Stimulated activated CD8-positive, alpha-beta memory T cell treated with anti-CD3 and anti-CD28 coated beads, Interleukin-15, amount 100 ng/mL, for 24 hours (primary cell): ENCODE measurements around the gene S100A6.
"Not testable (repeated sequence)": the region's sequence is repeated elsewhere in the genome, so short reads cannot be mapped to it uniquely, and the experiment has no call there.

ENCODE experiments used
- DNase-seq: peaks from one replicate; pipeline ENCODE4 v3.0.0-alpha.2; 2020; ENCODE audit warnings: low read depth

The S100A6 gene

GRCh38 chr1:153531638-153532037 lies 4.2 kb downstream of the S100A6 start:
- no peak for DNase-seq

GRCh38 chr1:153527683-153528040 lies 8.1 kb downstream of the S100A6 start:
- DNase-seq, result no peak

GRCh38 chr1:153527023-153527682 lies 8.6 kb downstream of the S100A6 start:
- DNase-seq, result no peak

GRCh38 chr1:153526132-153526543 lies 9.7 kb downstream of the S100A6 start:
- no peak for DNase-seq

- DNase-seq, result no peak
Observed at GRCh38 chr1:153525088-153525728, 10.6 kb downstream of the S100A6 start.

- DNase-seq, result not testable (repeated sequence)
Observed at GRCh38 chr1:153522353-153523048, 13.3 kb downstream of the S100A6 start.

GRCh38 chr1:153521808-153522207 lies 14.0 kb downstream of the S100A6 start:
- DNase-seq, result not testable (repeated sequence)

- DNase-seq, result no peak
Observed at GRCh38 chr1:153520818-153521476, 14.8 kb downstream of the S100A6 start.

GRCh38 chr1:153520137-153520691 lies 15.6 kb downstream of the S100A6 start:
- not testable (repeated sequence) for DNase-seq

GRCh38 chr1:153519242-153519641 lies 16.5 kb downstream of the S100A6 start:
- no peak for DNase-seq

- DNase-seq, result no peak
Observed at GRCh38 chr1:153515504-153516394, 20.0 kb downstream of the S100A6 start.

- DNase-seq, result no peak
Observed at GRCh38 chr1:153513666-153514065, 22.1 kb downstream of the S100A6 start.

- no peak for DNase-seq
Observed at GRCh38 chr1:153513023-153513422, 22.8 kb downstream of the S100A6 start.

- DNase-seq, result peak; percentile 57
Observed at GRCh38 chr1:153510984-153511410, 24.8 kb downstream of the S100A6 start.

- no peak for DNase-seq
Observed at GRCh38 chr1:153509729-153510354, 25.9 kb downstream of the S100A6 start.

- no peak for DNase-seq
Observed at GRCh38 chr1:153509036-153509435, 26.8 kb downstream of the S100A6 start.

- DNase-seq, result no peak
Observed at GRCh38 chr1:153507926-153508583, 27.7 kb downstream of the S100A6 start.

- DNase-seq, result no peak
Observed at GRCh38 chr1:153506831-153507413, 28.9 kb downstream of the S100A6 start.

GRCh38 chr1:153506386-153506785 lies 29.4 kb downstream of the S100A6 start:
- no peak for DNase-seq

- DNase-seq, result no peak
Observed at GRCh38 chr1:153505576-153505975, 30.2 kb downstream of the S100A6 start.
